Esophagus squamous epithelium (tissue), 4 donors: Measurements from ENCODE around the gene EZH2.

Experiments used
- CTCF ChIP-seq, 6 experiments: fragments of 450-650 bp in 4 of 6; fragments of 200-600 bp in 2 of 6; sonication (generic) in 2 of 6; IDR thresholded peaks; one replicate each; pipeline ENCODE4 v1.5.1; 2016 to 2019; ENCODE audit warnings: antibody characterized with exemption in 6 of 6, mild to moderate bottlenecking in 4 of 6, moderate library complexity in 4 of 6
- POLR2A ChIP-seq, 4 donors: fragments of 450-650 bp; IDR thresholded peaks; one replicate each; pipeline ENCODE4 v1.6.1; 2017; ENCODE audit warnings: antibody characterized with exemption in 4 of 4, mild to moderate bottlenecking in 4 of 4, moderate library complexity in 3 of 4

- TF ChIP-seq CTCF (IDR thresholded peaks at IDR 0.05) (no peak), POLR2A (IDR thresholded peaks at IDR 0.05) (no peak)
Observed at GRCh38 chr7:148807436-148807835, 76.7 kb downstream of the EZH2 start.
